A549 treated with RU486 at 1 μM for 4 hours (cell line): ENCODE data around the gene ASF1B. TPM values are rescaled to one million over a fixed set of nuclear protein-coding genes. Genes with fewer than 3 reads are reported as not detected.

Experiments used
- total RNA-seq: library from RNA; stranded (reverse); fragments of 200-300 nt; extraction: Qiagen RNA extraction; gene quantifications from 5 replicates; pipeline ENCODE4 v1.2.3, GENCODE V29; 2022; ENCODE audit warnings: low read depth

Gene ASF1B
- 29.7 to 37.1 TPM (median 33.0 TPM) in 5 replicates for total RNA-seq

GRCh38 chr19:14136509-14137281 is at the start of gene ASF1B:
Gene ASF1B, minus strand, starts transcription at chr19:14136589. Its CDS starts 133 bp downstream, at chr19:14136456.

GRCh38 chr19:14117668-14118164 is 18.7 kb downstream of the ASF1B start, which contains the start of gene PRKACA:
Gene PRKACA, minus strand, starts transcription at chr19:14117762. Its CDS starts 215 bp downstream, at chr19:14117547.

GRCh38 chr19:14090509-14091080 is 45.8 kb downstream of the ASF1B start, which contains the start of gene SAMD1:
Gene SAMD1, minus strand, starts transcription at chr19:14090751.

GRCh38 chr19:14085309-14085995 is 50.9 kb downstream of the ASF1B start, which contains the start of gene C19orf67:
Gene C19orf67, minus strand, starts transcription at chr19:14085783. Its CDS starts 156 bp downstream, at chr19:14085627.

GRCh38 chr19:14072535-14073260 is 63.7 kb downstream of the ASF1B start, which contains the start of gene MISP3:
Gene MISP3, plus strand, starts transcription at chr19:14072786. Its CDS starts 524 bp downstream, at chr19:14073310.

Other genes starting within 250 kb of the ASF1B start
- 0.16 to 0.62 TPM (median 0.39 TPM) in 5 replicates for gene BRME1, start 230.5 kb downstream of the ASF1B start, total RNA-seq
- 7.6 to 10.6 TPM (median 9.4 TPM) in 5 replicates for gene CC2D1A, start 230.4 kb downstream of the ASF1B start, total RNA-seq
- 0.49 to 1.2 TPM (median 0.80 TPM) in 5 replicates for gene PODNL1, start 198.2 kb downstream of the ASF1B start, total RNA-seq
- gene DCAF15, start 184.1 kb downstream of the ASF1B start, total RNA-seq = 13.5 to 21.8 TPM (median 19.8 TPM) in 5 replicates
- 3.1 to 6.5 TPM (median 5.4 TPM) in 5 replicates for gene RFX1, start 130.3 kb downstream of the ASF1B start, total RNA-seq
- not detected in 5 replicates for gene RLN3, start 108.4 kb downstream of the ASF1B start, total RNA-seq
- gene IL27RA, start 104.8 kb downstream of the ASF1B start, total RNA-seq = 9.2 to 10.6 TPM (median 9.8 TPM) in 5 replicates
- 1.3 to 2.6 TPM (median 1.9 TPM) in 5 replicates for gene PALM3, start 74.5 kb downstream of the ASF1B start, total RNA-seq
- gene MISP3, start 63.8 kb downstream of the ASF1B start, total RNA-seq = 2.2 to 4.8 TPM (median 4.3 TPM) in 5 replicates
- gene C19orf67, start 50.8 kb downstream of the ASF1B start, total RNA-seq = not detected in 5 replicates
- gene SAMD1, start 45.8 kb downstream of the ASF1B start, total RNA-seq = 30.5 to 45.6 TPM (median 39.2 TPM) in 5 replicates
- 31.1 to 34.9 TPM (median 33.2 TPM) in 5 replicates for gene PRKACA, start 18.8 kb downstream of the ASF1B start, total RNA-seq
- gene ADGRL1, start 69.6 kb upstream of the ASF1B start, total RNA-seq = 2.2 to 2.9 TPM (median 2.8 TPM) in 5 replicates
- gene ADGRE5, start 244.9 kb upstream of the ASF1B start, total RNA-seq = 64.8 to 91.9 TPM (median 85.5 TPM) in 5 replicates